NCI-H1694 treated with DMSO at 0.1 percent for 48 hours (cell line): ENCODE data around the gene ATP2B2.

Source experiments
- DNase-seq: peaks from one replicate; lab custom pipeline; 2025; lab: John Stamatoyannopoulos, UW

The ATP2B2 gene

DNA sequence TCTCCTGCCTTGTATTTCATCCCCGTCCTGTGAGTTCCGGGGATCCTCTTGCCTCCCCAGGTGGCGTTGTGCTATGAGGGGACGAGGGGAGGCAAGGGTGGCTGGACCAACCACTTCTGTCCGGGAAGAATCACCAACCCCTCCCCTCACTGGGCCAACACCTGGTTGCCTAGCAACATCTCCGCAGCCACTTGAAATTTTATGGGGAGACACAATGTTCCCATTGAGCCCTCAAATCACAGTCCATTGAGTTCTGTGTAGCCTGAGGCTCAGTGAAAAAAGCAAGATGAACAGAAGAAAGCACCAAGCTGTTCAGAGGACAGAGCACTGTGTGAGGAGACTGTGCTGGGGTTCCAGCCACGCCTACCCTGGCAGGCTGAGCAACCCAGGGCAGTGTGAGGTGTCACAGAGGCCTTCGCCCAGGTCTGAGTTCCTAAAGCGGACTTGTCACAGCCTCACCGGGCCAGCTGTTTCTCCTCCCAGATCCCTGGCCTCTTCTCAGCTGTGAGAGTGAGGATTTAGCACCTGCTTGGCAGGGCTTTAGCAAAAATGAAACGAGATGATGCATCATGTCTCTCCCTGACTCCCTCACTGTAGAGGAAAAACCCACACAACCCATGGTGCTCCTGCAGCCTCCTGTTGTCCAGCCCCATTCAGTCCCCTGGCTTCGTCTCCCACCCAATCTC, 76.8 kb downstream of the ATP2B2 start:
- no peak for DNase-seq

DNA sequence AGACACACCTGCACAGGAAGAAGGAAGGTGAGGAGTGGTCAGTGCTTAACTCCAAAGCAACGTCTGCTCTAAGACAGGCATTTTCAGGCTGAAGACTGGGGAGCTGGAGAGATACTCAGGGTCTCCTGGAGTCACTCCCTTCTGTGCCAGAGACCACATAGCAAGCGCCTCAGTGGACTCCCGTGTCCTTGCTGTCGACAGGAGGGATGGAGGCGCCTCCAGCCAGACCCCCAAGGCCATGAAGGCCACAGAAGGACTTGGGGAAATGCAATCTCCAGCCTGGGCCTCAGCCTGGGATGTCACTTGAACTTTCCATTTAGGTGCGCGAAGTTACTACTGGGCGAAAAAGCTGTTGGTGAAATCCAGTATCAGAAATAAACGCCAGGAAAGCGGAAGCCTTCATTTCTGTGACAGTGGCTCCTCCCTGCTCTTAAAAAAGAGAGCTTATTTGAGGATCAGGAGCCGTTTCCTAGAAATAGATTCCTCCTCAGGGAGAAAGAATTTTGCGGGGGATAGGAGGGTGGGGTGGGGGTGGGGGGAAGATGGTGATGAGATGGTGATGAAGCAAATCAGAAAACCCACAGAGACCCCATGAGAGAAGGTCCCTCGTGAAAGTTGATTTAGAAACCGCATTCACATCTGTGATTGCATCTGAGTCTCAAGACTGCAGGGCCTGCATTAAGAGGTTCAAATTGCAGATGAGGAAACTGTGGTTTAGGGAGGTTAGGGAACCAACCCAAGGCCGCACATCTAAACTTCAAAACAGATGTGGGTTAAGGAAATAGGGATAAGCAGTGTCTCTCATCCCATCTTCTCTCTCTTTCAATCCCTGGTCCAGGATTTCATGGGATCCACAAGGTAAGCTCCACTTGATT, 78.8 kb downstream of the ATP2B2 start:
- DNase-seq: no peak

DNA sequence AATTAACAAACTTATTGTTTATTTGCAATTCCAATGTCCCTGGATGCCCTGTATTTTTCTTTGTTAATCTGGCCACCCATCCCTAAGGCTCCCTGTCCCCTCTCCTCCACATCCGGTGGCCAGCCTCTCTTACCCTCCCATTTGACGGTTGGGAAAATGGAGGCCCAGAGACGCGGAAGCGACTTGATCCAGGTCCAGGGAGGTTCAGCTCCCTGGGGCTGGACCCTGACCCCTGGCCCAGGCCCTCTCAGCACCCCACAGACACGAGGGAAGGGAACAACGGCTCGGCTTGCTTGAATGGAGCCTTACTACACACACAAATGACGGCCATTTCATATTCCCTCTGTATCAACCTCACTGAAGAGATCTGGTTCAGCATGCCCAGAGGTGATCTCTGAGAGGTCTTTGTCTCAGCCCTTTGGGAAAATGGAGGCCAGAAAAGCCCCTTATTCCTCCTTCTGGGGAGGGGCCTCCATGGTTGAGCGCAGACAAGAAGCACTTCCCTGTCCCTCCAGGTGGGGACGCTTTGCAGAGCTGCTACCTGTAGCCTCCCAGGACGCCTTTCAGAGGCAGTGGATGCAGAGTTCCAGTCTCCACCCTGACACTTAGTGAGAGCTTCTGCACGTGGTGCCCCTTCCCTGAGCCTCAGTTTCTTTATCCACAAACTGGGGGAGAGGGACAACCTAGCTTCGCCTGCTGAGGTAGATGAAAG, 82.1 kb downstream of the ATP2B2 start:
- no peak for DNase-seq

DNA sequence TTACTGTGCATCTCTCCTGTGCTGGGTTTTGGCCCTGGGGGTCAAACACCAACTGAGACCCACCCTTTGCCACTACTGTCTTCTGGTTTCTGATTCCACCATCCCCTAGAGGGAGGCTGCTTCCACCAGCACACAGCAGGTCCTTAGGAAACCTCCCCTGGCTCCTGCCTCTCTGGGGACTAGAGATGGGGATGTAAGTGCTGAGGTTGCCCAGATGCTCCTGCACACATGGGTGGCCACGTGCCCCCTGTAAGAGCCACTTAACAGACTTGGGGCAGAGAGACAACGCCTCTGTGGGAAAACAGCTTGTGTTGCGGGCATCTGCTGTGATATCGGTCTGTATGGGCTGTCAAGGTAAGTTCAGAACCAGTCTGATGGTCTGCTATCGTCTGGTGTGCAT, 83.4 kb downstream of the ATP2B2 start:
- no peak for DNase-seq

DNA sequence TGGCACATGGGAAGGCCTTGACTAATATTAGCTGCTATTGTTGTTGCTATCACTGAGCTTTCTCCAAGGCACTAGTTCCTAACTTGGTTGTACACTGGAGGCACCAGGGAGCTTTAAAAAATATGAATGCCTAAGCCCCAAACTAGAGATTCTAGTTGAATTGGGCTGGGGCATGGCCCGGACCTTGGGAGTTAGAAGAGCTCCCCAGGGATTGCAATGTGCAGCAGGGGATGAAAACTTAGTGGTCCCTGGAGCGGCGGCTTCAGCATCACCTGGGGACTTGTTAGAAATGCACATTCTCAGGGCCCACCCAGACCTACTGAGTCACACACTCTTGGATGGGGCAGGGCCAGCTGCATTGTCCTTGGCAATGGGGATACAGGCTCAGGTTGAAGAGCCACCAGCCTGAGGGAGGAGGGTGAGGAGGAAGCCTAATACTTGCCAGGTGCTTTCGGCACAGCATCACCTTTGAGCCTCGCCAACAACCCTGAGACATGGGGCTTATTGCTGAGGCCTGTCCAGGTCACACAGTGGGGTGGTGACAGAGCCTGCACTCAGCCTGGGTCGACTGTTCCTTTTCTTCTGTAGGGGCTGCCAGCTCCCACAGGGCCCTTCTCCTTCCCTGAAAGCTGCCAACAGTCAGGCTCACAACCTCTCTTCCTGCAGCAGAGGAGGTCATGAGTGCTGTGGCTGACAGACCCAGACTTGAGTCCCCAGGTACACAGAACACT, 84.5 kb downstream of the ATP2B2 start:
- no peak for DNase-seq

DNA sequence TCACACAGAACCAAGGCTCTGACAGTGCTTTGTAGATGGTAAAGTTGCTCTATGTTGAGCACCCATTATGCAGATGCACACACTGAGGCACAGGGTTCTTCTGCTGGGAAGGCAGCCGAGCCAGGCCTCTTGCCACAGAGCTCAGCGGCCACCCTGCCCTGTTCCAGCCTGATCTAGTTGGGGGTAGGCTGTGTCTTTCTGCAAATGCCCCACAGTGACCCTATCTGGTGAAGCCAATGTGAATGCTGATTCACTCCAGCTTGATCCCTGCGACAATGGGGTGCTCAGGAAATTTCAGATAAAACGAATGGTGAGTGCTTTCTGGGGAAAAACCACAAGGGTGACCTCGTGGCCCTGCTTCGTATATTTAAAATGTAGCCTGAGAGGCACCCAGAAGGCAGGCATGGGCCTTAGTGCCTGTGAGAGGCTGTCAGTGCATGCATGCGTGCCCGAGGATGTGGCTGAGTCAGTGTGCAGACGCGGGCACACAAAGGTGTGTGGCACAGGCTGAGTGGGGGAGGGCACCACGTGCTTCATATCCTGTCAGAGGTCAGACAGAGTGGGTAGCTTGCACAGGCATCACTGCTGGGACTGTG, 85.7 kb downstream of the ATP2B2 start:
- no peak for DNase-seq

DNA sequence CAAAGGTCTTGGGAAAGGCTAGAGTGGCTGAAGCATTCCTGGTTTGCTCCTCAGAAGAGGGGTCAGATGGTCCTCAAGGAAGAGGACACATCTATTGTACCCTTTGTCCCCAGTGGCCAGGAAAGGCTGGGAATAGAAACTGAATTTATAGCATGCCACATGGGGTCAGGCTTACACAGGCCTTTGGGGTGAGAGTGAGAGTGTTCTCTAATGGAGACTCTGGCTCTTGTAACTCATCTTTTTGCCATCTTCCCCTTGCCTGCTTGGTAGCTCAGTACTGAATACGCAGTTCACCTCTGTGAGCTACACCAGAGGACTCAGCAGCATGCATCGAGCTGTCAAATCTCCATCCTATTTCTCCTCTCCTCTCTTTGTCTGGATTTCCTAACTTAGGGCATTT, 87.5 kb downstream of the ATP2B2 start:
- no peak for DNase-seq

DNA sequence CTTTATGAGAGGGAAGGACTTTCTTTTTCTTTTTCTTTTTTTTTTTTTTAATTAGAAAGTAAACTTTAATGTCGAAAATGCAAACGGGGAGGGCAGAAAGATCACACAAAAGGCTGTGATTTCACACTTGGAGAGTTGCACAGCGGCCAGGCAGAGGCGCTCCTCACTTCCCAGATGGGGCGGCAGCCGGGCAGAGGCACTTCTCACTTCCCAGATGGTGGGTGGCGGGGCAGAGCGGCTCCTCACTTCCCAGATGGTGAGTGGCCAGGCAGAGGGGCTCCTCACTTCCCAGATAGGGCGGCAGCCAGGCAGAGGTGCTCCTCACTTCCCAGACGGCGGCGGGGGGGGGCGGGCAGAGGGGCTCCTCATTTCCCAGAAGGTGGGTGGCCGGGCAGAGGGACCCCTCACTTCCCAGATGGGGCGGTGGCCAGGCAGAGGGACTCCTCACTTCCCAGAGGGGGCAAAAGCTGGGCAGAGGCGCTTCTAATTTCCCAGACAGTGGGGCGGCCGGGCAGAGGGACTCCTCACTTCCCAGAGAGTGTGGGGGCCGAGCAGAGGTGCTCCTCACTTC, 88.6 kb downstream of the ATP2B2 start:
- DNase-seq: no peak

DNA sequence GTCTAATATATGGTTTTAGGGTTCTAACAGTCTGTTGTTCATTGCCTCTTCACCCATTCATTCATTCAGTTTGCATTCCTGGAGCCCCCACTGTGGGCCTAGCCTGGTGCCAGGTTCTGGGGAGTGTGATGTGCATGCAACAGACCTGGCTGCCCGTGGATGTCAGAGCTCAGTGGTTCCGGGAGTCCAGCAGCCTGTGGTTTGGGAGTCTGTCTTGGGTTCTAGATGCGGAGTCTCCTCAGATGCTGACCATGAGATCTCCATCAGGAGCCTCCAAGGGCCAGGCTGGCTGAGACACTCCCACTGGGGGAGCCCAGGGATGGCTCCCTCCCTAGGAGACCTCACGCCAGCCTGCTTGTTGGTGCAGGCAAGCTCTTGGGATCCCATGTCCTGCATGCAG, 92.3 kb downstream of the ATP2B2 start:
- no peak for DNase-seq

DNA sequence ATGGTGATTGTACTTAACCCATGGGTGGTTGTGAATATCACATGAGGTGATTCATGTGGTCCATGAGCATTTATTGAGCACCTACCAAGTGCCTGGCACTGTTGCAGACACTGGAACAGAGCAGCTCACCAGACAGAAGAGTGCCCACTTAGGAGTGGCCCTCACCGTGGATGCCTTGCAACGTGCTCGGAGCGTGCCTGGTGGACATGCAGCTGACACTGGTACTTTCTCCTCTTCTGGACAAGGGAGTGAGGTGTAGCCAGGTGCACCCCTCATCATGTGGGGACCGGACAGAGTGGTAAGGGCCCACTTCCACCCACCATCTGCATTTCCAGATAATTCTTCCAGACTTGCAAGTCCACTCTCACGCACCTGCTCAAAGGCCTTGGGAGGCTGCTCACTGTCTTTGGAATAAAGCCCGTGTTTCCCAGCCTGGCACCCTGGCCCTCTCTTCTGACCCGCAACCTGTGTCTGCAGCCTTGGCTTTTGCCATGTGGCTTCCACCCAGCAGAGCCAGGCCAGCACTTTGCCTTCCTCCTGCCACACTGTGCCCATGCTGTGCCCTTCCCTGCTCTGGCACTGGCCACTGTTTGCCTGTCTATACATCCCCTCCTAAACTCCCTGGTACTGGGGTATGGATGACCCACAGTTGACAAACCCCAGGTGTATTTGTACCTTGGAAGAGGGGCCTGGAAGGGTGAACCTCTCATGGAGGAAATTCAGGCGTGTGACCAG, 93.6 kb downstream of the ATP2B2 start:
- no peak for DNase-seq

DNA sequence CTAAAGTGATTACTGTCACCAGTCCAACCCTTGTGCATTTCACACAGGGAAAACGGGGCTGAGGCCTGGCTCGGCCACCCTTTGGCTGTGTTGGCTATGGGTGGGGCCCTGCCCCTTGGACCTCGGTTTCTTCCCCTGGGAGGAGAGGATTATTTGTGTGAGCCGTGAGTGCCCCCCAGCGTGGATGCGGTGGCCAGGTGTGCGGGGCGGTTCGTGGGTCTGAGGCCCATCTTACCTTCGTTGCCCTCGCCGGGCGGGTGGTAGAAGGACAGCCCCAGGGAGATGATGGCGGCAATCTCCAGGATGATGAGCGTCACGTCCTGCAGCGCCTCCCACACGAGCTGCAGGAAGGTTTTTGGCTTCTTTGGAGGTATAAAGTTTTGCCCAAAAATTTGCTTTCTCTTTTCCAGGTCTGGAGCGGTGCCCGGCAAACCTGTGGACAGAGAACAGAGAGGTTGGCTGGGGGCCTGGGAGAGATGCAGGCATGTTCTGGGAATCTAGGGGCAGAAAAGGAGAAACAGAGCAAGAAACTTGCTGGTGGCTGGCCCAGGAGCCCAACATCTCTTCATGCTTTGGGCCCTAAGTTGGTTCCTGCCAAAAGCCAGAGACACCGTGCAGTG, 94.9 kb downstream of the ATP2B2 start:
- no peak for DNase-seq

DNA sequence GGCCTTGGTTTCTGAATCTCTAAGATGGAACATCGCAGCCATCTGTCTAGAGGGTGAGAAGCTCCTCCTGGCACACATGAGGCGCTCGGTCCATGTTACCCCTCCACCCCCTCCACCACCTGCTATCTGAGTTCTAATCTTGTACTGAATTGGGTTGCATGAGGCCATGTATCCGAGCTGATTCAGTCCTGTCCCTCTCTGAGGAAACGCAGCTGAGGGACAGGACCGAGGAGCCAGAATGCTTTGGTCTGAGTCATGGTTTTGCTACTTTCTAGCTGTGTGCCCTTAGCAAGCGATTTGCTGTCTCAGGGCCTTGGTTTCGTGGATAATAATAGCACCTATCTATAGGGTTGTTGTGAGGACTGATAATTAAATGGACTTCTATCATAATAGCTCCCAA, 96.7 kb downstream of the ATP2B2 start:
- no peak for DNase-seq

DNA sequence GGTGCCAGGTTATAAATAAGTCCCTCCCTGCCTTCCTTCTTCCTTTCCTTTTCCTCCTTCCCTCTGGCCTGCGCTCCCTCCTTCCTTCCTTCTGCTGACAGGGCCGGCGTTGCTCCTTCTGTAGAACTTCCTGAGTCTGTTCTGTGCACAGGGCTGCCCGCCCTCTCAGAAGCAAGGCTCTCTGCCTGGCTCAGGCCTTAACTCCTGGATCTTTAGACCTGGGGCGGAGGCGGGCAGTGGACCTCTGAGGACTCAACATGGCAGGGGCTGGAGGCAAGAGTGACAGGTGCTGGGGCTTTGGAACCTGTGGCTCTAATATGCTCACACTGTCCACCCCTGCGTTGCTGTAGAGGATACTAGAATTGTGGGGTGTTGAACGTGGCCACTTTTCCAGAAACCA, 98.0 kb downstream of the ATP2B2 start:
- no peak for DNase-seq

DNA sequence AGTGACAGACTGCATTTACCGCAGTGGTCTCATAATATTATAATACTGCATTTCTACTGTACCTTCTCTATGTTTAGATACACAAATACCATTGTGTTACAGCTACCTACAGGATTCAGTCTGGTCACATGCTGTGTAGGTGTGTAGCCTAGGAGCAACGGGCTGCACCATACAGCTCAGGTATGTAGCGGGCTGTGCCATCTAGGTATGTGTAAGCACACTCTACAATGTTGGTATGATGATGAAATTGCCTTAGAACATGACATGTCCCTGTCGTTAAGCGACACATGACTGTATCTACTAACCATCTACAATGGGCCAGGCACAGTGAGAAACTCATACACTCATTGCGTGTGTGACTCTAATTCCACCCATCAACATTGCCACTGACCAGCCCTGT, 99.0 kb downstream of the ATP2B2 start:
- no peak for DNase-seq

DNA sequence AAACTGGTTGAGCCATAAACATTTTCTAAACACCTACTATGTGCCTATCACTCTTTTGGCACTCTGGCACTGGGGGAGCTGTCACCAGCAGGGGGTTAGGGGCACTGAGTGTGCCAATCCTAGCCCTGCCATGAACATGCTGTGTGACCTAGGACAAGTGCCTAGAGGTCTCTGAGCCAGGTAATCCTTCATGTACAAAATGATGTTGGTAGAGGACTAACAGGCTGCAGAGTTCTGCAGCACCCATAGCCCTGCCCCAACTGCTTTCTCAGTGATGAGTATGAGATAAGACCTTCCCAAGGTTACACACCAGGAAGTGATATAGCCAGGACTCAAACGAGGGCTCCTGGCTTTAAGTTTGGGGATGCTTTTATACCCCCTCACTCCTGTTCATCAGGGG, 99.6 kb downstream of the ATP2B2 start:
- DNase-seq: no peak

DNA sequence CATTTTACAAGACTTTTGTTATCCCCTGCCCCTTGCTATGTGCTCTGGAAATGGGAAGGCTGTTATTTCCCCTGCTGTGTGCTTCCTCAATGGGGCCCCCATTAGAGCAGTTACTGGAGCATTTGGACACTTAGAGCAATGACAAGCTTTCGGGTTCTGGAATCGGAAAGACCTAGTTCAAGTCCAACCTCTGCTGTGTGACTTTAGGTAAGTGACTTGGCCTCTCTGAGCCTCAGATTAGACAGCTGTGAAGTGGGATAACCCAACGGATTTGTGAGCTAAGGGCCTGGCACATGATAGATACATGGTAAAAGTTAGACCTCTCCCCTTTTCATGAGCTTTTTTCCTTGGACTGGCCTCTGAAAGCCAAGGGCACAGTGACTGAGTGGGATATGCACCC, 100.5 kb downstream of the ATP2B2 start:
- no peak for DNase-seq

DNA sequence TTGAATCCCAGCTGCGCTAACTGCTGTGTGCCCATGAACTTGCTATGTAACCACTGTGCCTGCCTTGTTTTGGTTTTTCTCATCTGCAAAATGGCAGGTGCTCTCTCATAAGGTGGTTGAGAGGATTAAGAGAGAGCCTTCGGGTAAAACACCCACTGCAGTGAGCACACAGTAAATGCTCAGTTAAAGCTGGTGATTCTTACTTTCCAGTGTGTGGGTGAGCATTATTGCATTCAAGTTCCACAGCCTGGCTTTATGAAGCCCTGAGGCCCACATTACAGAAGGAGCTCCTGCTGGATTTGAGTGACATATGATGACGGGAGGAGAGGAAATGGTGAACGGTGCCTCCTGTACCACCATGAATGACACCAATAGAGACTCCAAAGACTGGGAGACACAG, 101.0 kb downstream of the ATP2B2 start:
- DNase-seq: no peak

DNA sequence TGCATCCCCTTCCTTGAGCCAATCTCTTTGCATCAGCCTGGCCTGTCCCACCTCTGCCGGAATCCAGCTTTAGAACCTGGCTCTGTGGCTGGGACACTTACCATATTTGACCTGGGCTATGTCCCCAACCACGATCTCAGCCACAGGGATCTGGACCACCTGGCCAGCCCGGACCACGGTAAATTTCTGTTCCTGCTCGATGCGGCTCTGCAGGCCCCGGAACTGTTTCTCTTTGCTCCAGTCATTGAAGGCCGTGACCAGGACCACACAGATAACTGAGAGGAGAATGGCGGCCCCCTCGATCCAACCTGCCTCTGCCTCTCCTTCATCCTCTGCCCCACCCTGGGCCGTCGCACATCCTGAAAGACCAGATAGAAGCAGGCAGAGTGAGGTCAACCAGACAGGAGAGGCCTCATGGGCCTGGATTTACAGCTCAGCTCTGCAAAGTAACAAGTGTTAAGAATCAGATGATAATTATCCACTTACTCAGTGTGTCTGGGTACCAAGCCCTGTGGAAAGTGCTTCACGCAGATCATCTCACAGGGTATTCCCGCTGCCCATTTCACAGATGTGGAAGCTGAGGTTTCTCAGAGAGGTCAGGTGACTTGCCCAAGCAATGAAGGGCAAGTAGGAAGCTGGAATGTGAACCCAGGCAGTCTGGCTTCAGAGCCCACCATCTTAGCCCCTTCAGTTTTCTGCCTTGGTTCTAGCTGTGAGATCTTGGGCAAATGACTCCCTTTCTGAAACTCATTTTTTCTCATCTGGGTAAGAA, 103.2 kb downstream of the ATP2B2 start:
- DNase-seq: no peak

DNA sequence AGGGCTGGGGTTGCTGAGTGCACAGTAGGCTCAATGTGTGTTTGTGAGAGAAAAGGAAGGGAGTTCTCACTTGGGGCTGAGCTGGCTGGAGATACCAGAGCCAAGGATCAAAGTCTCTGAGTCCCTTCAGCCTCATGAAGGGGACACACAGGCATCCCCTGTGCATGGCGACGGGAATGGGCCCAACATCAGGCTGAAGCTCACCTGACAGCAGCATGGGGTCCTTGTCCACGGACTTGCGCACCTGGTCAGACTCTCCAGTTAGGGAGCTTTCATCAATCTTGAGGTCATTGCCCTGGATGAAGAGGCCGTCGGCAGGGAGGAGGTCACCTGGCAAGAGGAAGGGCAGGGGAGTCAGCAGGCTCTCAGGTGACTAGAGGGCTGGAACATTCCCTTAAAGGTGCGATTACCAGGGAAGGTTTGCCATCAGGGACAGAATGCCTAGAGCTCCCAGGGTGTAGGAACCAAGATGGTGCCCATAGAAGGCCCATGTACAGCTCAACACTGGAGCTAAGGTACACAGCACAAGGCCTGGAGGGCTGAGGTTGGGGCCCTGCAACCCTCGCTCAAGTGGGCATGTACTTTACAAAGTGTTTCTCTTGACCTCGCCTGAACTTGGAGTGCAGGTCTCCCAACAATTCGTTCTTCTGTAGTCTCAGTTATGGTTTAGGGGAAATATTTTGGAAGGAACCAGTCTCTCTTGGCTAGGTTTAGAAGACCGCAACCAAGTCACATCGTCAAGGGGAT, 104.5 kb downstream of the ATP2B2 start:
- DNase-seq: no peak
